Measurements from ENCODE around the gene ASMT. TPM values are rescaled to one million over a fixed set of nuclear protein-coding genes. Genes with fewer than 3 reads are reported as not detected.
"Not testable (repeated sequence)": the region's sequence is repeated elsewhere in the genome, so short reads cannot be mapped to it uniquely, and the experiment has no call there.

Gene ASMT
- total RNA-seq, 1 donor from 2014 or later, result 1.3 TPM

- no peak for DNase-seq (ENCODE audit: low spot score)
These were observed 16.6 kb upstream of the ASMT start for GRCh38 chrX:1598021-1598875.

- DNase-seq (ENCODE audit: low spot score), result no peak
These were observed 15.7 kb upstream of the ASMT start for GRCh38 chrX:1598876-1599790.

- DNase-seq (ENCODE audit: low spot score), result no peak
These were observed 15.0 kb upstream of the ASMT start for GRCh38 chrX:1599791-1600405.

- DNase-seq (ENCODE audit: low spot score), result no peak
These were observed 14.3 kb upstream of the ASMT start for GRCh38 chrX:1600406-1601050.

- no peak for DNase-seq (ENCODE audit: low spot score)
These were observed 13.7 kb upstream of the ASMT start for GRCh38 chrX:1601051-1601767.

- no peak for DNase-seq (ENCODE audit: low spot score)
These were observed 13.1 kb upstream of the ASMT start for GRCh38 chrX:1601768-1602085.

GRCh38 chrX:1602299-1602698, 12.6 kb upstream of the ASMT start:
- no peak for DNase-seq (ENCODE audit: low spot score)

GRCh38 chrX:1606496-1606895, 8.4 kb upstream of the ASMT start:
- DNase-seq (ENCODE audit: low spot score), result no peak

GRCh38 chrX:1609311-1609710, 5.5 kb upstream of the ASMT start:
- DNase-seq (ENCODE audit: low spot score), result no peak

GRCh38 chrX:1609762-1610161, 5.1 kb upstream of the ASMT start:
- DNase-seq (ENCODE audit: low spot score), result no peak

GRCh38 chrX:1610166-1610565, 4.7 kb upstream of the ASMT start:
- DNase-seq (ENCODE audit: low spot score), result no peak

GRCh38 chrX:1610736-1611135, 4.1 kb upstream of the ASMT start:
- DNase-seq (ENCODE audit: low spot score), result no peak

GRCh38 chrX:1612641-1613286, 2.1 kb upstream of the ASMT start:
- no peak for DNase-seq (ENCODE audit: low spot score)

- DNase-seq (ENCODE audit: low spot score), result no peak
These were observed 3.8 kb downstream of the ASMT start for GRCh38 chrX:1618689-1619088.

GRCh38 chrX:1623691-1624090, 8.8 kb downstream of the ASMT start:
- DNase-seq (ENCODE audit: low spot score), result no peak

- DNase-seq (ENCODE audit: low spot score), result not testable (repeated sequence)
These were observed 9.4 kb downstream of the ASMT start for GRCh38 chrX:1624158-1624860.

- not testable (repeated sequence) for DNase-seq (ENCODE audit: low spot score)
These were observed 10.0 kb downstream of the ASMT start for GRCh38 chrX:1624861-1625215.

- no peak for DNase-seq (ENCODE audit: low spot score)
These were observed 14.4 kb downstream of the ASMT start for GRCh38 chrX:1629244-1629643.

- no peak for DNase-seq (ENCODE audit: low spot score)
These were observed 31.1 kb downstream of the ASMT start for GRCh38 chrX:1646009-1646408.

- DNase-seq (ENCODE audit: low spot score), result no peak
These were observed 34.8 kb downstream of the ASMT start for GRCh38 chrX:1649621-1650020.

All from ureter (tissue), 1 donor.